ENCODE data around the gene MRGPRE. TPM values are rescaled to one million over a fixed set of nuclear protein-coding genes. Genes with fewer than 3 reads are reported as not detected.

MRGPRE gene
- total RNA-seq, 1 experiment from 2014 or later = not detected

DNA sequence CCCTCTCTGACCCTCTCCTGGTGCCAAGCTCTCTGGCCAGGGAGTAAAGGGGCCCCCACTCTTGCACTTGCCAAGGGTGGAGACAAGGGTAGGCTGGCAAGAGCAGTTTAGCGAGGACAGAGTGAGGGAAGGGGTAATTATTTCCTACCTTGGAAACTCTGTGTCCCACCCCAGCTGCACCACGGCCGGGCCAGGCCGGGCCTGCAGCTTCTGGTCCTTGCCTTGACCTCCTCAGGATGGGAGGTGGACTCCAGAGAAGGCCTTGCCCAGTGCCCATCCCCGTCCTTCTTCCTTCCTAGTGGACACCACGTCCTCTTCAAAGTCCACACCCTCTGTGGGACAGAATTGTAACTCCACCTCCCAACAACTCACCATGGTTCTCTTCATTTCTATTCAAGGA is 48.7 kb downstream of the MRGPRE start:
- no peaks in the 10 kb centered on the region for H3F3A ChIP-seq (ENCODE audit: insufficient read depth, low read depth)
- BruUV-seq (replicated peaks) = no TSS peak
- H3K4me1 ChIP-seq (replicated peaks; ENCODE audit: insufficient read depth) = no peaks in the 10 kb centered on the region
- TF ChIP-seq, protein P1, sequence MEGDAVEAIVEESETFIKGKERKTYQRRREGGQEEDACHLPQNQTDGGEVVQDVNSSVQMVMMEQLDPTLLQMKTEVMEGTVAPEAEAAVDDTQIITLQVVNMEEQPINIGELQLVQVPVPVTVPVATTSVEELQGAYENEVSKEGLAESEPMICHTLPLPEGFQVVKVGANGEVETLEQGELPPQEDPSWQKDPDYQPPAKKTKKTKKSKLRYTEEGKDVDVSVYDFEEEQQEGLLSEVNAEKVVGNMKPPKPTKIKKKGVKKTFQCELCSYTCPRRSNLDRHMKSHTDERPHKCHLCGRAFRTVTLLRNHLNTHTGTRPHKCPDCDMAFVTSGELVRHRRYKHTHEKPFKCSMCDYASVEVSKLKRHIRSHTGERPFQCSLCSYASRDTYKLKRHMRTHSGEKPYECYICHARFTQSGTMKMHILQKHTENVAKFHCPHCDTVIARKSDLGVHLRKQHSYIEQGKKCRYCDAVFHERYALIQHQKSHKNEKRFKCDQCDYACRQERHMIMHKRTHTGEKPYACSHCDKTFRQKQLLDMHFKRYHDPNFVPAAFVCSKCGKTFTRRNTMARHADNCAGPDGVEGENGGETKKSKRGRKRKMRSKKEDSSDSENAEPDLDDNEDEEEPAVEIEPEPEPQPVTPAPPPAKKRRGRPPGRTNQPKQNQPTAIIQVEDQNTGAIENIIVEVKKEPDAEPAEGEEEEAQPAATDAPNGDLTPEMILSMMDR (conservative IDR thresholded peaks at IDR 0.05) = no peak
- no peak for TF ChIP-seq EZH2 (IDR thresholded peaks at IDR 0.05; ENCODE audit: low read depth)
- no peak for DNase-seq
- no peaks in the 10 kb centered on the region for H4K20me1 ChIP-seq (ENCODE audit: insufficient read depth)
- H3K79me2 ChIP-seq (ENCODE audit: low read depth) = no peaks in the 10 kb centered on the region
- H3K4me3 ChIP-seq = no peak overlapping the region
- H3K27me3 ChIP-seq (ENCODE audit: insufficient read depth, low read depth) = peaks cover 23% of the 10 kb centered on the region; the same call in 1 of the 2 replicates
- ChIA-PET POLR2A (ENCODE audit: unreplicated experiment) (no interaction called here), CTCF (no interaction called here)
- no peaks in the 10 kb centered on the region for H3K9me2 ChIP-seq (ENCODE audit: insufficient read depth)
- H3K36me3 ChIP-seq (ENCODE audit: low read depth) = no peaks in the 10 kb centered on the region
- H2AFZ ChIP-seq = no peak overlapping the region
- no peak overlapping the region for H3K27ac ChIP-seq
- H3K9me3 ChIP-seq (ENCODE audit: insufficient read depth, low read depth) = no peaks in the 10 kb centered on the region
- intact Hi-C loops (cut with micrococcal nuclease; ENCODE audit: unreplicated experiment) = no loop called here
- H3K4me2 ChIP-seq = no peak overlapping the region

DNA sequence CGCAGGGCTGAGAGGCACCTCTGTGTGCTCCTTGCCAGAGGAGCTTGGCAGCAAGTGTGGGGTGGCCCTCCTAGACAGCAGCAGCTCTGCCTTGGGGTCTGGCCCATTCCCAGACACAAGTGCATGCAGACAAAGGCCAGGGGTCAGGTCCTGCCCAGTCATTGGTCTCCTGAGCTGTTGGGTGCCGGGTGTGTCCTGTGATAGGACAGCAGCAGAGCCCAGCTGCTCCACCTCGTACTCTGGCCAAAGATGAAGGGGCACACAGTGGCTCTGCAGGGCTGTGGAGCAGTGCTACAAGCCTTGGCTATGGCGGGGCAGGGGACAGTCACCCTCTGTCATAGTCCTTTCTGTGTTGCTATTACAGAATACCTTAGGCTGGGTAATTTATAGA is 49.8 kb downstream of the MRGPRE start:
- Histone ChIP-seq H3K27me3 (ENCODE audit: insufficient read depth, low read depth) (peaks cover 16% of the 10 kb centered on the region; the same call in 1 of the 2 replicates), H3K4me3 (no peak overlapping the region), H4K20me1 (ENCODE audit: insufficient read depth) (no peaks in the 10 kb centered on the region), H3K9me3 (ENCODE audit: insufficient read depth, low read depth) (no peaks in the 10 kb centered on the region), H3K4me1 (replicated peaks; ENCODE audit: insufficient read depth) (no peaks in the 10 kb centered on the region), H3K9me2 (ENCODE audit: insufficient read depth) (no peaks in the 10 kb centered on the region), H3K27ac (no peak overlapping the region), H3F3A (ENCODE audit: insufficient read depth, low read depth) (no peaks in the 10 kb centered on the region), H3K79me2 (ENCODE audit: low read depth) (no peaks in the 10 kb centered on the region), H2AFZ (no peak overlapping the region), H3K36me3 (ENCODE audit: low read depth) (no peaks in the 10 kb centered on the region), H3K4me2 (no peak overlapping the region)
- BruUV-seq (replicated peaks) = no TSS peak
- intact Hi-C loops (cut with micrococcal nuclease; ENCODE audit: unreplicated experiment) = no loop called here
- TF ChIP-seq EZH2 (IDR thresholded peaks at IDR 0.05; ENCODE audit: low read depth) = no peak
- TF ChIP-seq, protein P1 (conservative IDR thresholded peaks at IDR 0.05) = no peak
- no peak for DNase-seq
- CTCF ChIA-PET = no interaction called here
- POLR2A ChIA-PET (ENCODE audit: unreplicated experiment) = no interaction called here

DNA sequence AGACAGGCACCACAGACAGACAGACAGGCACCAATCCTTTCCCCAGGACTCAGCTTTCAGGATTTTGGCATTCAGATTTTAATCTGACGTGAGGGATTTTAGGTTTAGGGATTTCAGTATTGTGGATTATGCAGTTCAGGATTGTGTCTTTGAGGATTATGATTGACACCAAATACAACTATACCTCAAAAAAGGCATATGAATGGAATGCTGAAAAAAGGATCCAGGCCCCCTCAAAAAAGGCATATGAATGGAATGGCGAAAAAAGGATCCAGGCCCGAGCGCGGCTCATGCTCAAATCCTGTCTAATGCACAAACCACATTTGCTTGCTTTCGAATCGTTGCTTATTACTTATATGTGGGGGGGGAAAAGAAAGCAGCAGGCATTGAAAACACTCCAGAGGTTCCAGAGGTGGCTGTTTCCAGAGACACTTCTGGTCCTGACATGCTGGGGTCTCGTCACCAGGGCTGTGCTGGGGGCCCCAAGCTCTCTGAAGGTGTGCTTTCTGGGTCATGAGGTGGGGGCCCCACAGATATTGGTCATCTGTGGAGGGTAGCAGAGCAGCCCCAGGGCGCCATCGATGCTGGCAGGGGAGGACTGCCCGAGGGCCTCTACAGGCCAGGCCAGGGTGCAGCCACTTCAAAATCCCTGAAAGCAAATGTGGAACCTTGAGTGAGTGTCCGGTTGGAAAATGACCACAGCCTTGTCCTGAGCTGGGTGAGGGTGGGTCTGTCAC is 50.3 kb downstream of the MRGPRE start:
- Histone ChIP-seq H3K4me1 (replicated peaks; ENCODE audit: insufficient read depth) (no peaks in the 10 kb centered on the region), H3K4me3 (no peak overlapping the region), H3K27ac (no peak overlapping the region), H3K9me2 (ENCODE audit: insufficient read depth) (no peaks in the 10 kb centered on the region), H3K27me3 (ENCODE audit: insufficient read depth, low read depth) (peaks cover 10% of the 10 kb centered on the region; the same call in 1 of the 2 replicates), H3K9me3 (ENCODE audit: insufficient read depth, low read depth) (no peaks in the 10 kb centered on the region), H3K79me2 (ENCODE audit: low read depth) (no peaks in the 10 kb centered on the region), H3K36me3 (ENCODE audit: low read depth) (no peaks in the 10 kb centered on the region), H4K20me1 (ENCODE audit: insufficient read depth) (no peaks in the 10 kb centered on the region), H2AFZ (no peak overlapping the region), H3F3A (ENCODE audit: insufficient read depth, low read depth) (no peaks in the 10 kb centered on the region), H3K4me2 (no peak overlapping the region)
- no peak for DNase-seq
- TF ChIP-seq EZH2 (IDR thresholded peaks at IDR 0.05; ENCODE audit: low read depth) = no peak
- TF ChIP-seq, protein P1 (conservative IDR thresholded peaks at IDR 0.05) = no peak
- ChIA-PET CTCF (no interaction called here), POLR2A (ENCODE audit: unreplicated experiment) (no interaction called here)
- intact Hi-C loops (cut with micrococcal nuclease; ENCODE audit: unreplicated experiment) = no loop called here
- BruUV-seq (replicated peaks) = no TSS peak

Measured in PC-9 (cell line).